ENCODE measurements around the gene CDADC1.

CDADC1 gene

GRCh38 chr13:49247643-49248621 lies at the start of gene CDADC1:
Gene CDADC1 (plus strand): TSS chr13:49247925. CDS start chr13:49248038, 113 bp downstream.
- Mint-ChIP-seq H3K4me3 (peak within 1 kb of the TSS; percentile 99), H3K27ac (peak within 1 kb of the TSS; percentile 98), H3K27me3 (ENCODE audit: low read depth) (peaks cover 21% of the 10 kb centered on the region), H3K9me3 (no peaks in the 10 kb centered on the region), H3K36me3 (ENCODE audit: low read depth) (peaks cover 11% of the 10 kb centered on the region), H3K4me1 (ENCODE audit: low read depth) (peaks cover 31% of the 10 kb centered on the region)

GRCh38 chr13:49206641-49207040 lies 41.1 kb upstream of the CDADC1 start:
- Mint-ChIP-seq H3K27ac (no peak overlapping the region), H3K4me3 (no peak overlapping the region), H3K9me3 (no peaks in the 10 kb centered on the region), H3K27me3 (ENCODE audit: low read depth) (no peaks in the 10 kb centered on the region), H3K4me1 (ENCODE audit: low read depth) (no peaks in the 10 kb centered on the region), H3K36me3 (ENCODE audit: low read depth) (peaks cover 37% of the 10 kb centered on the region)

GRCh38 chr13:49208619-49209018 lies 39.1 kb upstream of the CDADC1 start:
- Mint-ChIP-seq H3K36me3 (ENCODE audit: low read depth) (peaks cover 26% of the 10 kb centered on the region), H3K4me1 (ENCODE audit: low read depth) (no peaks in the 10 kb centered on the region), H3K27ac (no peak overlapping the region)

GRCh38 chr13:49210114-49210513 lies 37.6 kb upstream of the CDADC1 start:
- no peaks in the 10 kb centered on the region for H3K9me3 Mint-ChIP-seq
- peaks cover 21% of the 10 kb centered on the region for H3K36me3 Mint-ChIP-seq (ENCODE audit: low read depth)
- H3K27me3 Mint-ChIP-seq (ENCODE audit: low read depth) = no peaks in the 10 kb centered on the region
- H3K4me3 Mint-ChIP-seq = no peak overlapping the region
- no peak overlapping the region for H3K27ac Mint-ChIP-seq
- peaks cover 7% of the 10 kb centered on the region for H3K4me1 Mint-ChIP-seq (ENCODE audit: low read depth)

More at GRCh38 chr13:49208619-49209018, 39.1 kb upstream of the CDADC1 start:
- H3K27me3 Mint-ChIP-seq (ENCODE audit: low read depth) = no peaks in the 10 kb centered on the region
- H3K4me3 Mint-ChIP-seq = no peak overlapping the region
- no peaks in the 10 kb centered on the region for H3K9me3 Mint-ChIP-seq

GRCh38 chr13:49210669-49211068 lies 37.1 kb upstream of the CDADC1 start:
- peaks cover 22% of the 10 kb centered on the region for H3K36me3 Mint-ChIP-seq (ENCODE audit: low read depth)
- peaks cover 10% of the 10 kb centered on the region for H3K4me1 Mint-ChIP-seq (ENCODE audit: low read depth)
- no peaks in the 10 kb centered on the region for H3K9me3 Mint-ChIP-seq
- H3K4me3 Mint-ChIP-seq = no peak overlapping the region
- H3K27me3 Mint-ChIP-seq (ENCODE audit: low read depth) = no peaks in the 10 kb centered on the region
- no peak overlapping the region for H3K27ac Mint-ChIP-seq

- Mint-ChIP-seq H3K4me3 (no peak overlapping the region), H3K27ac (no peak overlapping the region), H3K9me3 (no peaks in the 10 kb centered on the region), H3K27me3 (ENCODE audit: low read depth) (peaks cover 17% of the 10 kb centered on the region), H3K4me1 (ENCODE audit: low read depth) (peaks cover 14% of the 10 kb centered on the region), H3K36me3 (ENCODE audit: low read depth) (peaks cover 14% of the 10 kb centered on the region)
These were observed 34.2 kb upstream of the CDADC1 start for GRCh38 chr13:49213539-49213938.

- H3K4me3 Mint-ChIP-seq = no peak overlapping the region
These were observed 33.5 kb upstream of the CDADC1 start for GRCh38 chr13:49213997-49214916.

GRCh38 chr13:49214917-49215376 lies 32.8 kb upstream of the CDADC1 start:
- peaks cover 17% of the 10 kb centered on the region for H3K4me1 Mint-ChIP-seq (ENCODE audit: low read depth)
- no peaks in the 10 kb centered on the region for H3K9me3 Mint-ChIP-seq
- no peak overlapping the region for H3K4me3 Mint-ChIP-seq
- H3K27ac Mint-ChIP-seq = no peak overlapping the region
- H3K36me3 Mint-ChIP-seq (ENCODE audit: low read depth) = peaks cover 11% of the 10 kb centered on the region
- H3K27me3 Mint-ChIP-seq (ENCODE audit: low read depth) = peaks cover 31% of the 10 kb centered on the region

More at GRCh38 chr13:49213997-49214916, 33.5 kb upstream of the CDADC1 start:
- no peaks in the 10 kb centered on the region for H3K9me3 Mint-ChIP-seq
- H3K27me3 Mint-ChIP-seq (ENCODE audit: low read depth) = peaks cover 24% of the 10 kb centered on the region
- H3K4me1 Mint-ChIP-seq (ENCODE audit: low read depth) = peaks cover 14% of the 10 kb centered on the region
- peaks cover 14% of the 10 kb centered on the region for H3K36me3 Mint-ChIP-seq (ENCODE audit: low read depth)
- no peak overlapping the region for H3K27ac Mint-ChIP-seq

- Mint-ChIP-seq H3K36me3 (ENCODE audit: low read depth) (peaks cover 5% of the 10 kb centered on the region), H3K27ac (no peak overlapping the region), H3K27me3 (ENCODE audit: low read depth) (peaks cover 33% of the 10 kb centered on the region), H3K4me1 (ENCODE audit: low read depth) (peaks cover 17% of the 10 kb centered on the region), H3K9me3 (no peaks in the 10 kb centered on the region), H3K4me3 (no peak overlapping the region)
These were observed 31.4 kb upstream of the CDADC1 start for GRCh38 chr13:49216334-49216733.

- peak overlapping the region; percentile 7 for H3K4me3 Mint-ChIP-seq
- H3K27me3 Mint-ChIP-seq (ENCODE audit: low read depth) = peaks cover 50% of the 10 kb centered on the region
- peaks cover 17% of the 10 kb centered on the region for H3K4me1 Mint-ChIP-seq (ENCODE audit: low read depth)
- H3K9me3 Mint-ChIP-seq = no peaks in the 10 kb centered on the region
- no peak overlapping the region for H3K27ac Mint-ChIP-seq
- peaks cover 3% of the 10 kb centered on the region for H3K36me3 Mint-ChIP-seq (ENCODE audit: low read depth)
These were observed 29.7 kb upstream of the CDADC1 start for GRCh38 chr13:49217962-49218492.

- Mint-ChIP-seq H3K27ac (no peak overlapping the region), H3K9me3 (no peaks in the 10 kb centered on the region), H3K27me3 (ENCODE audit: low read depth) (peaks cover 56% of the 10 kb centered on the region), H3K4me3 (peak overlapping the region; percentile 7), H3K36me3 (ENCODE audit: low read depth) (peaks cover 3% of the 10 kb centered on the region), H3K4me1 (ENCODE audit: low read depth) (peaks cover 17% of the 10 kb centered on the region)
These were observed 29.2 kb upstream of the CDADC1 start for GRCh38 chr13:49218493-49219051.

- no peak overlapping the region for H3K27ac Mint-ChIP-seq
These were observed 28.1 kb upstream of the CDADC1 start for GRCh38 chr13:49219647-49220035.

GRCh38 chr13:49220036-49220855 lies 27.5 kb upstream of the CDADC1 start, which contains the start of gene MLNR:
Gene MLNR (plus strand): TSS chr13:49220338. CDS start chr13:49220338, 0 bp downstream.
- H3K4me3 Mint-ChIP-seq = peak within 1 kb of the TSS; percentile 42
- H3K27me3 Mint-ChIP-seq (ENCODE audit: low read depth) = peaks cover 72% of the 10 kb centered on the region
- no peaks in the 10 kb centered on the region for H3K9me3 Mint-ChIP-seq
- H3K27ac Mint-ChIP-seq = no peak within 1 kb of the TSS
- H3K36me3 Mint-ChIP-seq (ENCODE audit: low read depth) = no peaks in the 10 kb centered on the region
- H3K4me1 Mint-ChIP-seq (ENCODE audit: low read depth) = peaks cover 9% of the 10 kb centered on the region

More at GRCh38 chr13:49219647-49220035, 28.1 kb upstream of the CDADC1 start:
- Mint-ChIP-seq H3K9me3 (no peaks in the 10 kb centered on the region), H3K27me3 (ENCODE audit: low read depth) (peaks cover 66% of the 10 kb centered on the region), H3K4me3 (peak overlapping the region; percentile 42), H3K36me3 (ENCODE audit: low read depth) (peaks cover 3% of the 10 kb centered on the region), H3K4me1 (ENCODE audit: low read depth) (peaks cover 15% of the 10 kb centered on the region)

Data from T-helper 1 cell treated with Interleukin-12 subunit alpha and Interleukin-12 subunit beta and Interleukin-4 antibody, amounts not matched to agents 30 μg/mL and 1 μg/mL, for 36 hours (primary cell).